K562 (cell line): Measurements from ENCODE around the gene LRRC4C. TPM values are rescaled to one million over a fixed set of nuclear protein-coding genes. Genes with fewer than 3 reads are reported as not detected.

Experiments used
- ATAC-seq: fragments of 200-7000 bp; cut with Tn5 transposase; 3 replicates; pipeline ENCODE4 v1.9.1; 2020; ENCODE audit warnings: moderate library complexity
- BruUV-seq: library from RNA; stranded (reverse); fragments of 400-500 nt; replicated peaks from 2 replicates; lab custom pipeline; 2021; lab: Mats Ljungman, UMichigan
- CTCF ChIA-PET: fragments of 300-600 bp; formaldehyde crosslinking; extraction: SDS; loops from one replicate; lab custom pipeline; 2021; ENCODE audit warnings: low intra/inter-chr PET ratio; lab: Yijun Ruan, JAX
- POLR2A ChIA-PET: fragments of 300-600, 350-650 bp; sonication (Branson Sonifier 250); formaldehyde crosslinking; extraction: SDS; loops from one replicate; lab custom pipeline; 2021; ENCODE audit warnings: antibody characterized with exemption, inconsistent platforms; lab: Yijun Ruan, JAX
- DNase-seq, 4 experiments: peaks; one replicate each; pipeline versions ENCODE4 v3.0.0 to v3.0.0-alpha.2; 2011 to 2018; ENCODE audit warnings: low spot score in 3 of 4, mixed read lengths in 3 of 4; ENCODE audit errors: extremely low read depth in 1 of 4
- FAIRE-seq: peaks from 2 replicates; lab custom pipeline; 2011; peaks lifted over from hg19 to GRCh38; lab: Jason Lieb, UNC
- H2AFZ ChIP-seq: 2 replicates; pipeline ENCODE4 v1.6.0; 2011; ENCODE audit warnings: low read depth, low read length, control low read depth, inconsistent platforms
- H3K27ac ChIP-seq: fragments of 200-600 bp; 3 replicates; pipeline ENCODE4 v1.8.0; 2011; ENCODE audit warnings: low read depth, mild to moderate bottlenecking, control low read depth, inconsistent platforms, low read length, moderate library complexity, mixed read lengths; ENCODE audit errors: extremely low read depth
- H3K27me3 ChIP-seq, 2 experiments: fragments of 300-600 bp in 1 of 2; 2 replicates in 1 of 2; 3 replicates in 1 of 2; pipeline versions ENCODE4 v1.6.0 to v1.8.0; 2011; ENCODE audit warnings: inconsistent platforms in 2 of 2, low read length in 2 of 2, mild to moderate bottlenecking in 1 of 2, mixed read lengths in 1 of 2, moderate library complexity in 1 of 2; ENCODE audit not compliant: control insufficient read depth in 2 of 2, insufficient read depth in 2 of 2
- H3K36me3 ChIP-seq: fragments of 300-600 bp; 3 replicates; pipeline ENCODE4 v1.8.0; 2011; ENCODE audit warnings: mild to moderate bottlenecking, low read length, inconsistent platforms; ENCODE audit not compliant: control insufficient read depth, insufficient read depth
- H3K4me1 ChIP-seq, 2 experiments: fragments of 200-600 bp in 1 of 2; replicated peaks in 1 of 2; 2 replicates in 1 of 2; 3 replicates in 1 of 2; pipeline versions ENCODE4 v1.5.1 to v1.8.0; 2011; ENCODE audit warnings: inconsistent platforms in 2 of 2, low read length in 2 of 2, mild to moderate bottlenecking in 1 of 2, mixed read lengths in 1 of 2, moderate library complexity in 1 of 2; ENCODE audit not compliant: control insufficient read depth in 2 of 2, insufficient read depth in 2 of 2
- H3K4me2 ChIP-seq: 2 replicates; pipeline ENCODE4 v1.6.1; 2011; ENCODE audit warnings: low read length, control low read depth, inconsistent platforms, mixed read lengths; ENCODE audit not compliant: insufficient read depth
- H3K4me3 ChIP-seq: fragments of 200-600 bp; sonication (generic), shearing (Covaris generic); 2 replicates; pipeline ENCODE4 v1.5.1; 2016; ENCODE audit warnings: control low read depth, inconsistent platforms
- H3K79me2 ChIP-seq: fragments of 200-600 bp; 3 replicates; pipeline ENCODE4 v1.8.0; 2011; ENCODE audit warnings: low read length, inconsistent platforms; ENCODE audit not compliant: control insufficient read depth, insufficient read depth
- H3K9ac ChIP-seq, 2 experiments: 2 replicates each; pipeline versions ENCODE4 v1.6.0 to v1.6.1; 2011; ENCODE audit warnings: low read depth in 2 of 2, low read length in 2 of 2, control low read depth in 1 of 2, inconsistent platforms in 1 of 2, mild to moderate bottlenecking in 1 of 2, mixed read lengths in 1 of 2; ENCODE audit not compliant: insufficient read depth in 1 of 2
- H3K9me1 ChIP-seq: one replicate; pipeline ENCODE4 v1.6.0; 2011; ENCODE audit warnings: inconsistent platforms, mild to moderate bottlenecking, low read length, moderate library complexity; ENCODE audit not compliant: control insufficient read depth, insufficient read depth
- H3K9me3 ChIP-seq: replicated peaks from 2 replicates; pipeline ENCODE4 v1.5.1; 2011; ENCODE audit warnings: low read depth, low read length, inconsistent platforms; ENCODE audit not compliant: control insufficient read depth, insufficient read depth
- H4K20me1 ChIP-seq: replicated peaks from 2 replicates; pipeline ENCODE4 v1.6.1; 2011; ENCODE audit warnings: low read length, inconsistent platforms, mixed read lengths; ENCODE audit not compliant: control insufficient read depth, insufficient read depth
- FOSL1 ChIP-seq: fragments of 200-800 bp; sonication (Bioruptor generic); conservative IDR thresholded peaks from 2 replicates; pipeline ENCODE4 v1.6.1; 2016; ENCODE audit warnings: missing genetic modification characterization, missing compliant biosample characterization
- GABPA ChIP-seq: fragments of 200-800 bp; sonication (Bioruptor generic); conservative IDR thresholded peaks from 2 replicates; pipeline ENCODE4 v1.6.1; 2016; ENCODE audit warnings: low read depth, missing genetic modification characterization, missing compliant biosample characterization
- NCOR1 ChIP-seq: fragments of 450-650 bp; IDR thresholded peaks from 2 replicates; pipeline ENCODE4 v1.6.1; 2016; ENCODE audit warnings: mild to moderate bottlenecking, moderate library complexity
- POLR2A ChIP-seq: fragments of 450-650 bp; conservative IDR thresholded peaks from 2 replicates; pipeline ENCODE4 v1.6.1; 2016
- ZNF146 ChIP-seq: IDR thresholded peaks from one replicate; pipeline ENCODE4 v1.6.1; 2018; ENCODE audit warnings: missing compliant biosample characterization; ENCODE audit not compliant: unreplicated experiment
- ZNF695 ChIP-seq: fragments of 450-650 bp; formaldehyde crosslinking; IDR thresholded peaks from 2 replicates; pipeline ENCODE4 v1.4.0; 2020; ENCODE audit warnings: mild to moderate bottlenecking, moderate library complexity
- WGBS: fragments of 100-300 bp; shearing (Covaris generic); methylation state at CpG from one replicate; pipeline ENCODE4 v1.1.6; 2016; ENCODE audit warnings: low coverage, mixed read lengths; ENCODE audit not compliant: insufficient coverage; ENCODE audit errors: missing lambda C conversion rate; 5-methylcytosine and 5-hydroxymethylcytosine counted together
- in situ Hi-C: fragments of 300-500 bp; cut with MboI; formaldehyde crosslinking; loops from 4 replicates; pipeline ENCODE4 v1.15.0; 2018; ENCODE audit warnings: inconsistent platforms, mixed read lengths
- intact Hi-C: fragments of 100-400 bp; cut with micrococcal nuclease; formaldehyde crosslinking; loops from 2 replicates; pipeline ENCODE4 v1.14.2; 2022
- polyA plus RNA-seq, 8 experiments: library from polyadenylated mRNA; depleted of rRNA in 4 of 8; stranded (reverse) in 5 of 8; unstranded in 3 of 8; fragments of >200 nt; fragmentation: Nextera tagmentation in 2 of 8; fragmentation: Illumina TruSeq in 1 of 8; extraction: Ambion mirVana in 2 of 8; extraction: Trizol in 1 of 8; gene quantifications; 2 replicates each; pipeline versions ENCODE4 v1.2.1 to v1.2.3, GENCODE V29; 2011 to 2014; ENCODE audit warnings: inconsistent platforms in 1 of 8, missing spikeins in 1 of 8
- total RNA-seq, 7 experiments: library from RNA; depleted of rRNA in 6 of 7; stranded (reverse); fragments of >200 nt in 6 of 7; fragmentation: Illumina TruSeq in 2 of 7; extraction: Trizol in 2 of 7; gene quantifications; 2 replicates each; pipeline versions ENCODE4 v1.2.1 to v1.2.3, GENCODE V29; 2011 to 2021; ENCODE audit warnings: low replicate concordance in 1 of 7
- TF ChIP-seq, protein P1 (sequence below): fragments of 250-450 bp; sonication (Bioruptor Pico); IDR thresholded peaks from 2 replicates; pipeline ENCODE4 v1.9.0; 2021; ENCODE audit warnings: mild to moderate bottlenecking, inconsistent platforms

The LRRC4C gene
- total and polyA plus RNA-seq, 9 of the 15 experiments (the other 6 are each of a cell fraction or from before 2014, with no cell fraction given), result not detected

GRCh38 chr11:40223596-40224330, 1235.7 kb downstream of the LRRC4C start (continued):
- no peak for TF ChIP-seq ZNF695 (CRISPR knock-in tag)
- TF ChIP-seq POLR2A, result no peak

DNA sequence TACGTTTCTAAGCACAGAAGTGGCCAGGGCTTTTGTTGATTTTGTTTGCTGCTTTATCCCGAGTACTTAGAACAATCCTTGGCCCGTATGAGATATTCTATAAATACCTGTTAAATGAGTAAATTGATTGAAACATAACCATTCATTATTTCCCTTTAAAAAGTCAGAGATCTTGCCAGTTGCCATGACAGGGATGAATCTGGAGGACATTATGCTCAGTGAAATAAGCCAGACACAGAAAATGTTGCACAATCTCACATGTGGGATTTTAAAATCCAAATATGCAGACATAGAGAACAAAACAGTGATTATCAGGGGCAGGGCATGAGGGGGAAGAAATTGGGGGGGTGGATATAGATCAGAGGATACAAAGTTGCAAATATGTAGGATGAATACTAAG, 1240.1 kb downstream of the LRRC4C start:
- Histone ChIP-seq H2AFZ (no peak overlapping the region), H3K27ac (no peak overlapping the region), H3K4me3 (no peak overlapping the region), H3K9me3 (no peaks in the 10 kb centered on the region), H4K20me1 (no peaks in the 10 kb centered on the region), H3K9me1 (no peaks in the 10 kb centered on the region), H3K4me1 (no peaks in the 10 kb centered on the region), H3K4me2 (no peak overlapping the region), H3K36me3 (no peaks in the 10 kb centered on the region), H3K9ac (no peak overlapping the region), H3K27me3 (no peaks in the 10 kb centered on the region), H3K79me2 (no peaks in the 10 kb centered on the region)
- intact Hi-C loops, result no loop called here
- in situ Hi-C loops, result no loop called here
- FAIRE-seq, result no peak
- no peak for DNase-seq
- TF ChIP-seq, protein P1, sequence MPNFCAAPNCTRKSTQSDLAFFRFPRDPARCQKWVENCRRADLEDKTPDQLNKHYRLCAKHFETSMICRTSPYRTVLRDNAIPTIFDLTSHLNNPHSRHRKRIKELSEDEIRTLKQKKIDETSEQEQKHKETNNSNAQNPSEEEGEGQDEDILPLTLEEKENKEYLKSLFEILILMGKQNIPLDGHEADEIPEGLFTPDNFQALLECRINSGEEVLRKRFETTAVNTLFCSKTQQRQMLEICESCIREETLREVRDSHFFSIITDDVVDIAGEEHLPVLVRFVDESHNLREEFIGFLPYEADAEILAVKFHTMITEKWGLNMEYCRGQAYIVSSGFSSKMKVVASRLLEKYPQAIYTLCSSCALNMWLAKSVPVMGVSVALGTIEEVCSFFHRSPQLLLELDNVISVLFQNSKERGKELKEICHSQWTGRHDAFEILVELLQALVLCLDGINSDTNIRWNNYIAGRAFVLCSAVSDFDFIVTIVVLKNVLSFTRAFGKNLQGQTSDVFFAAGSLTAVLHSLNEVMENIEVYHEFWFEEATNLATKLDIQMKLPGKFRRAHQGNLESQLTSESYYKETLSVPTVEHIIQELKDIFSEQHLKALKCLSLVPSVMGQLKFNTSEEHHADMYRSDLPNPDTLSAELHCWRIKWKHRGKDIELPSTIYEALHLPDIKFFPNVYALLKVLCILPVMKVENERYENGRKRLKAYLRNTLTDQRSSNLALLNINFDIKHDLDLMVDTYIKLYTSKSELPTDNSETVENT, result no peak
- TF ChIP-seq GABPA (tag) (no peak), NCOR1 (no peak), FOSL1 (tag) (no peak), ZNF146 (no peak)
- WGBS, result 3% methylated on average over 3 of the region's 3 CpGs
- CTCF ChIA-PET, result no interaction called here
- POLR2A ChIA-PET, result no interaction called here
- ATAC-seq, result no peak
- BruUV-seq, result no TSS peak
